ENCODE data around the gene FCAR. TPM values are rescaled to one million over a fixed set of nuclear protein-coding genes. Genes with fewer than 3 reads are reported as not detected.
"Not testable (repeated sequence)": the region's sequence is repeated elsewhere in the genome, so short reads cannot be mapped to it uniquely, and the experiment has no call there.

Gene FCAR
- total RNA-seq, 1 experiment from 2014 or later = not detected

- H3K36me3 ChIP-seq = no peaks in the 10 kb centered on the region
- H3K9me3 ChIP-seq (replicated peaks) = no peaks in the 10 kb centered on the region
- no peak overlapping the region for H3K4me3 ChIP-seq
- DNase-seq (ENCODE audit: low read depth in 1 of 2, low spot score in 2 of 2) = no peak
- H3K27ac ChIP-seq = no peak overlapping the region
- H3K4me1 ChIP-seq (replicated peaks) = no peaks in the 10 kb centered on the region
- H3K27me3 ChIP-seq (replicated peaks) = no peaks in the 10 kb centered on the region
Measured at GRCh38 chr19:54903303-54903702, 29.3 kb downstream of the FCAR start.

- not testable (repeated sequence) for H3K36me3 ChIP-seq; H3K27ac ChIP-seq; DNase-seq (ENCODE audit: low read depth in 1 of 2, low spot score in 2 of 2); H3K9me3 ChIP-seq (replicated peaks); H3K4me1 ChIP-seq (replicated peaks); H3K4me3 ChIP-seq; H3K27me3 ChIP-seq (replicated peaks)
Measured at GRCh38 chr19:54904261-54904660, 30.2 kb downstream of the FCAR start.

- Histone ChIP-seq H3K36me3 (no peaks in the 10 kb centered on the region), H3K9me3 (replicated peaks) (no peaks in the 10 kb centered on the region), H3K4me1 (replicated peaks) (no peaks in the 10 kb centered on the region), H3K27ac (no peak overlapping the region), H3K27me3 (replicated peaks) (no peaks in the 10 kb centered on the region), H3K4me3 (no peak overlapping the region)
- DNase-seq (ENCODE audit: low read depth in 1 of 2, low spot score in 2 of 2) = no peak
Measured at GRCh38 chr19:54905421-54905802, 31.4 kb downstream of the FCAR start.

- no peak for DNase-seq (ENCODE audit: low read depth in 1 of 2, low spot score in 2 of 2)
- Histone ChIP-seq H3K4me3 (no peak within 1 kb of the TSS), H3K9me3 (replicated peaks) (no peaks in the 10 kb centered on the region), H3K27me3 (replicated peaks) (no peaks in the 10 kb centered on the region), H3K4me1 (replicated peaks) (no peaks in the 10 kb centered on the region), H3K36me3 (no peaks in the 10 kb centered on the region), H3K27ac (no peak within 1 kb of the TSS)
Measured at GRCh38 chr19:54905803-54906511, 31.9 kb downstream of the FCAR start, which contains the start of gene NCR1. Gene NCR1, plus strand, starts transcription at chr19:54906148. Its CDS starts 40 bp downstream, at chr19:54906188.

GRCh38 chr19:54906819-54907218 is 32.8 kb downstream of the FCAR start:
- no peaks in the 10 kb centered on the region for H3K9me3 ChIP-seq (replicated peaks)
- no peak for DNase-seq (ENCODE audit: low read depth in 1 of 2, low spot score in 2 of 2)
- H3K4me1 ChIP-seq (replicated peaks) = no peaks in the 10 kb centered on the region
- no peaks in the 10 kb centered on the region for H3K36me3 ChIP-seq
- H3K4me3 ChIP-seq = no peak overlapping the region
- no peaks in the 10 kb centered on the region for H3K27me3 ChIP-seq (replicated peaks)
- no peak overlapping the region for H3K27ac ChIP-seq

- H3K4me1 ChIP-seq (replicated peaks); H3K27me3 ChIP-seq (replicated peaks); H3K4me3 ChIP-seq; DNase-seq (ENCODE audit: low read depth in 1 of 2, low spot score in 2 of 2); H3K9me3 ChIP-seq (replicated peaks); H3K36me3 ChIP-seq; H3K27ac ChIP-seq: not testable (repeated sequence)
Measured at GRCh38 chr19:54907899-54908298, 33.9 kb downstream of the FCAR start.

- no peaks in the 10 kb centered on the region for H3K36me3 ChIP-seq
- H3K27ac ChIP-seq = no peak overlapping the region
- H3K27me3 ChIP-seq (replicated peaks) = no peaks in the 10 kb centered on the region
- H3K9me3 ChIP-seq (replicated peaks) = no peaks in the 10 kb centered on the region
- DNase-seq (ENCODE audit: low read depth in 1 of 2, low spot score in 2 of 2) = no peak
- H3K4me1 ChIP-seq (replicated peaks) = no peaks in the 10 kb centered on the region
- no peak overlapping the region for H3K4me3 ChIP-seq
Measured at GRCh38 chr19:54916822-54917221, 42.8 kb downstream of the FCAR start.

GRCh38 chr19:54918499-54918898 is 44.5 kb downstream of the FCAR start:
- Histone ChIP-seq H3K36me3 (no peaks in the 10 kb centered on the region), H3K9me3 (replicated peaks) (no peaks in the 10 kb centered on the region), H3K4me1 (replicated peaks) (no peaks in the 10 kb centered on the region), H3K4me3 (no peak overlapping the region), H3K27ac (no peak overlapping the region), H3K27me3 (replicated peaks) (no peaks in the 10 kb centered on the region)
- no peak for DNase-seq (ENCODE audit: low read depth in 1 of 2, low spot score in 2 of 2)

- H3K27me3 ChIP-seq (replicated peaks); H3K4me3 ChIP-seq; H3K27ac ChIP-seq; H3K9me3 ChIP-seq (replicated peaks); DNase-seq (ENCODE audit: low read depth in 1 of 2, low spot score in 2 of 2); H3K36me3 ChIP-seq; H3K4me1 ChIP-seq (replicated peaks): not testable (repeated sequence)
Measured at GRCh38 chr19:54919646-54920563, 45.9 kb downstream of the FCAR start.

- Histone ChIP-seq H3K4me3 (no peak overlapping the region), H3K4me1 (replicated peaks) (no peaks in the 10 kb centered on the region), H3K27me3 (replicated peaks) (no peaks in the 10 kb centered on the region), H3K27ac (no peak overlapping the region), H3K36me3 (no peaks in the 10 kb centered on the region), H3K9me3 (replicated peaks) (no peaks in the 10 kb centered on the region; the same call in 1 of the 2 replicates)
- no peak for DNase-seq (ENCODE audit: low read depth in 1 of 2, low spot score in 2 of 2)
Measured at GRCh38 chr19:54921082-54921481, 47.0 kb downstream of the FCAR start.

- no peaks in the 10 kb centered on the region for H3K27me3 ChIP-seq (replicated peaks)
- H3K9me3 ChIP-seq (replicated peaks) = peaks cover 5% of the 10 kb centered on the region
- no peaks in the 10 kb centered on the region for H3K4me1 ChIP-seq (replicated peaks)
- no peak overlapping the region for H3K27ac ChIP-seq
- DNase-seq (ENCODE audit: low read depth in 1 of 2, low spot score in 2 of 2) = no peak
- H3K4me3 ChIP-seq = no peak overlapping the region
- H3K36me3 ChIP-seq = no peaks in the 10 kb centered on the region
Measured at GRCh38 chr19:54923276-54923675, 49.2 kb downstream of the FCAR start.

- H3K9me3 ChIP-seq (replicated peaks) = peaks cover 12% of the 10 kb centered on the region
- no peak overlapping the region for H3K27ac ChIP-seq
- H3K4me3 ChIP-seq = no peak overlapping the region
- H3K36me3 ChIP-seq = no peaks in the 10 kb centered on the region
- H3K27me3 ChIP-seq (replicated peaks) = no peaks in the 10 kb centered on the region
- no peak for DNase-seq (ENCODE audit: low read depth in 1 of 2, low spot score in 2 of 2)
- no peaks in the 10 kb centered on the region for H3K4me1 ChIP-seq (replicated peaks)
Measured at GRCh38 chr19:54928299-54928698, 54.3 kb downstream of the FCAR start.

GRCh38 chr19:54937926-54938325 is 63.9 kb downstream of the FCAR start:
- H3K9me3 ChIP-seq (replicated peaks) = no peaks in the 10 kb centered on the region
- no peak overlapping the region for H3K27ac ChIP-seq
- no peak for DNase-seq (ENCODE audit: low read depth in 1 of 2, low spot score in 2 of 2)
- H3K4me3 ChIP-seq = no peak overlapping the region
- H3K4me1 ChIP-seq (replicated peaks) = no peaks in the 10 kb centered on the region
- no peaks in the 10 kb centered on the region for H3K27me3 ChIP-seq (replicated peaks)
- H3K36me3 ChIP-seq = no peaks in the 10 kb centered on the region

- no peak for DNase-seq (ENCODE audit: low read depth in 1 of 2, low spot score in 2 of 2)
- Histone ChIP-seq H3K27me3 (replicated peaks) (no peaks in the 10 kb centered on the region), H3K4me1 (replicated peaks) (no peaks in the 10 kb centered on the region), H3K4me3 (no peak overlapping the region), H3K9me3 (replicated peaks) (no peaks in the 10 kb centered on the region), H3K27ac (no peak overlapping the region), H3K36me3 (no peaks in the 10 kb centered on the region)
Measured at GRCh38 chr19:54938906-54939305, 64.9 kb downstream of the FCAR start.

All from SJSA1 (cell line).